ENCODE data around the gene SLIT3.

Gene SLIT3

DNA sequence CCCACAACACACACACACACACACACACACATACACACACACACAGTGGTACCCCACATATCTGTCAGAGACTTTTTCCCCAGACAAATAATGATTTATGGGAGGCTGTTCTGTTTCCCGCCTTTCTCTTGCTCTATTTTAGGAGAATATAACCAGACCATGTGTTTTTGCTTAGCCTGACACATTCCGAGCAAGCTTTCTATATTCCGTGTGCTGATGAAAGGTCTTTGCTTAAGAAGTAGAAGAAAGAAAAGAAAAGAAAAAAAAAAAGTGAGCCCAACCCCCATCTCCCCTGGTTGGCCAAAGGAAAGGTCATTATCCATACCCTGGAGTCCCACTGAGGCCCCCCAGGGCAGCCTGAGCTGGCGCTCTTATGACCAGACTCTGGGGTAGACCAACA lies 338.6 kb downstream of the SLIT3 start:
- ChIA-PET POLR2A (no interaction called here), CTCF (interaction anchor here (0.6 to 1.4 kb wide), 3 partner anchors 15 to 617 kb away, joined by 3 read pairs; no protein-coding TSS in a partner anchor)
- Histone ChIP-seq H3K4me3 (ENCODE audit: low read depth, low read length) (no peak overlapping the region), H3K9me3 (ENCODE audit: control insufficient read depth, insufficient read depth, low read depth, low read length) (no peaks in the 10 kb centered on the region), H3K36me3 (ENCODE audit: control insufficient read depth in 2 of 2, insufficient read depth in 1 of 2, low read length in 2 of 2) (no peaks in the 10 kb centered on the region), H3K4me1 (ENCODE audit: control insufficient read depth, insufficient read depth, low read length) (peaks cover 7% of the 10 kb centered on the region), H3K27ac (ENCODE audit: extremely low read depth, low read depth, low read length) (no peak overlapping the region)
- TF ChIP-seq ZNF24 (tag by site-specific recombination; IDR thresholded peaks at IDR 0.05) (no peak), ZXDB (tag by site-specific recombination; IDR thresholded peaks at IDR 0.05) (no peak), ZEB2 (tag by site-specific recombination; IDR thresholded peaks at IDR 0.05) (no peak), ZNF157 (tag by site-specific recombination; IDR thresholded peaks at IDR 0.05) (no peak), ZNF548 (tag by site-specific recombination; IDR thresholded peaks at IDR 0.05) (no peak), ZBTB8A (tag by site-specific recombination; IDR thresholded peaks at IDR 0.05) (no peak), ZNF501 (tag by site-specific recombination; IDR thresholded peaks at IDR 0.05) (no peak), ZBTB1 (tag by site-specific recombination; IDR thresholded peaks at IDR 0.05) (no peak), ZNF354C (tag by site-specific recombination; IDR thresholded peaks at IDR 0.05; ENCODE audit: borderline replicate concordance, low read depth) (no peak), MZF1 (tag by site-specific recombination; IDR thresholded peaks at IDR 0.05; ENCODE audit: borderline replicate concordance) (no peak)
- TF ChIP-seq, protein P1, sequence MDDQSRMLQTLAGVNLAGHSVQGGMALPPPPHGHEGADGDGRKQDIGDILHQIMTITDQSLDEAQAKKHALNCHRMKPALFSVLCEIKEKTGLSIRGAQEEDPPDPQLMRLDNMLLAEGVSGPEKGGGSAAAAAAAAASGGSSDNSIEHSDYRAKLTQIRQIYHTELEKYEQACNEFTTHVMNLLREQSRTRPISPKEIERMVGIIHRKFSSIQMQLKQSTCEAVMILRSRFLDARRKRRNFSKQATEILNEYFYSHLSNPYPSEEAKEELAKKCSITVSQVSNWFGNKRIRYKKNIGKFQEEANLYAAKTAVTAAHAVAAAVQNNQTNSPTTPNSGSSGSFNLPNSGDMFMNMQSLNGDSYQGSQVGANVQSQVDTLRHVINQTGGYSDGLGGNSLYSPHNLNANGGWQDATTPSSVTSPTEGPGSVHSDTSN (CRISPR knock-in tag; IDR thresholded peaks at IDR 0.05), result no peak
- TF ChIP-seq, protein P2, sequence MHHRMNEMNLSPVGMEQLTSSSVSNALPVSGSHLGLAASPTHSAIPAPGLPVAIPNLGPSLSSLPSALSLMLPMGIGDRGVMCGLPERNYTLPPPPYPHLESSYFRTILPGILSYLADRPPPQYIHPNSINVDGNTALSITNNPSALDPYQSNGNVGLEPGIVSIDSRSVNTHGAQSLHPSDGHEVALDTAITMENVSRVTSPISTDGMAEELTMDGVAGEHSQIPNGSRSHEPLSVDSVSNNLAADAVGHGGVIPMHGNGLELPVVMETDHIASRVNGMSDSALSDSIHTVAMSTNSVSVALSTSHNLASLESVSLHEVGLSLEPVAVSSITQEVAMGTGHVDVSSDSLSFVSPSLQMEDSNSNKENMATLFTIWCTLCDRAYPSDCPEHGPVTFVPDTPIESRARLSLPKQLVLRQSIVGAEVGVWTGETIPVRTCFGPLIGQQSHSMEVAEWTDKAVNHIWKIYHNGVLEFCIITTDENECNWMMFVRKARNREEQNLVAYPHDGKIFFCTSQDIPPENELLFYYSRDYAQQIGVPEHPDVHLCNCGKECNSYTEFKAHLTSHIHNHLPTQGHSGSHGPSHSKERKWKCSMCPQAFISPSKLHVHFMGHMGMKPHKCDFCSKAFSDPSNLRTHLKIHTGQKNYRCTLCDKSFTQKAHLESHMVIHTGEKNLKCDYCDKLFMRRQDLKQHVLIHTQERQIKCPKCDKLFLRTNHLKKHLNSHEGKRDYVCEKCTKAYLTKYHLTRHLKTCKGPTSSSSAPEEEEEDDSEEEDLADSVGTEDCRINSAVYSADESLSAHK (tag by site-specific recombination; IDR thresholded peaks at IDR 0.05), result no peak
- TF ChIP-seq, protein P3, sequence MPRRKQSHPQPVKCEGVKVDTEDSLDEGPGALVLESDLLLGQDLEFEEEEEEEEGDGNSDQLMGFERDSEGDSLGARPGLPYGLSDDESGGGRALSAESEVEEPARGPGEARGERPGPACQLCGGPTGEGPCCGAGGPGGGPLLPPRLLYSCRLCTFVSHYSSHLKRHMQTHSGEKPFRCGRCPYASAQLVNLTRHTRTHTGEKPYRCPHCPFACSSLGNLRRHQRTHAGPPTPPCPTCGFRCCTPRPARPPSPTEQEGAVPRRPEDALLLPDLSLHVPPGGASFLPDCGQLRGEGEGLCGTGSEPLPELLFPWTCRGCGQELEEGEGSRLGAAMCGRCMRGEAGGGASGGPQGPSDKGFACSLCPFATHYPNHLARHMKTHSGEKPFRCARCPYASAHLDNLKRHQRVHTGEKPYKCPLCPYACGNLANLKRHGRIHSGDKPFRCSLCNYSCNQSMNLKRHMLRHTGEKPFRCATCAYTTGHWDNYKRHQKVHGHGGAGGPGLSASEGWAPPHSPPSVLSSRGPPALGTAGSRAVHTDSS (tag by site-specific recombination; IDR thresholded peaks at IDR 0.05), result no peak

DNA sequence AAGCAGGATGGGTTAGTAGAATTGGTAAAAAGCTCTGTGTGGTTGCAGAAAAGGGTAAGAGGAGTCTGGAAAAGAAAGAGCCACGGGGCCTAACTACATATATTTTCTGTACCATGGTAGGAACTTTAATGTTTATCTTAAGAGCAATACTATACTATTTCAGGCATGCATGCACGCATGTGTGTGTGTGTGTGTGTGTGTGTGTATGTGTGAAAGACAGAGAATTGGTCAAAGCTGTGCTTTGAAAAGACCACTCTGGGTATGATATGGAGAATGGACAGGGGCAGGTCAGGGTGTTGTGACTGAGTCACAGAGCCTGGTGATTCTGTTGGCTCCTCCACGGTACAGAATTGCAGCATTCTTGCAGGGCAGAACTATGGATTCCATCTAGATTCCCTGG lies 339.3 kb downstream of the SLIT3 start:
- Histone ChIP-seq H3K36me3 (ENCODE audit: control insufficient read depth in 2 of 2, insufficient read depth in 1 of 2, low read length in 2 of 2) (no peaks in the 10 kb centered on the region), H3K4me1 (ENCODE audit: control insufficient read depth, insufficient read depth, low read length) (peaks cover 7% of the 10 kb centered on the region), H3K27ac (ENCODE audit: extremely low read depth, low read depth, low read length) (no peak overlapping the region), H3K4me3 (ENCODE audit: low read depth, low read length) (no peak overlapping the region), H3K9me3 (ENCODE audit: control insufficient read depth, insufficient read depth, low read depth, low read length) (no peaks in the 10 kb centered on the region)
- POLR2A ChIA-PET, result no interaction called here
- 0 out of 2 replicates have a peak, but pooled peaks have one; percentile 40 for TF ChIP-seq ZNF623 (tag by site-specific recombination; IDR thresholded peaks at IDR 0.05)
- no peak for TF ChIP-seq ZNF248 (tag by site-specific recombination; IDR thresholded peaks at IDR 0.05)
- CTCF ChIA-PET, result interaction anchor here (0.6 to 1.4 kb wide), 3 partner anchors 15 to 617 kb away, joined by 3 read pairs; no protein-coding TSS in a partner anchor

DNA sequence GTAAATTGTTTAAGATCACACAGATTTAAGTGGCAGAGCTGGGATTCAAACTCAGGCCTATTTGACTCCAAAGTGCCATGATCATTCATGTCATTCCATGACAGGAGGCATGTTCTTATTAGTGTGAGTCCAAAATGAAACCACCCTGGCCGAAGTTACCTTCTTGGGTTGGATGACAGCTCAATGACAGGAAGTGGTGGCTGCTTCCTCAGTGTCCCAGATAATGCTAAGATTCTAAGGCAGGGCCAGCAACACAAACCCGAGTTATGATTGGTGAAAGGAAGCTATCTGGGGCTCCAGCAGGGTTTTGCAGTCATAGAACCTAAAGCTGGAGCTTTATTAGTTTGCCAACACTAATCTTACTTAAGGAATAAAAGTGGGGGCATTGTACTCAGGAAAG lies 340.4 kb downstream of the SLIT3 start:
- CTCF ChIA-PET, result no interaction called here
- Histone ChIP-seq H3K36me3 (ENCODE audit: control insufficient read depth in 2 of 2, insufficient read depth in 1 of 2, low read length in 2 of 2) (no peaks in the 10 kb centered on the region), H3K4me1 (ENCODE audit: control insufficient read depth, insufficient read depth, low read length) (peaks cover 7% of the 10 kb centered on the region), H3K27ac (ENCODE audit: extremely low read depth, low read depth, low read length) (no peak overlapping the region), H3K4me3 (ENCODE audit: low read depth, low read length) (no peak overlapping the region), H3K9me3 (ENCODE audit: control insufficient read depth, insufficient read depth, low read depth, low read length) (no peaks in the 10 kb centered on the region)
- POLR2A ChIA-PET, result no interaction called here
- TF ChIP-seq, protein P4, sequence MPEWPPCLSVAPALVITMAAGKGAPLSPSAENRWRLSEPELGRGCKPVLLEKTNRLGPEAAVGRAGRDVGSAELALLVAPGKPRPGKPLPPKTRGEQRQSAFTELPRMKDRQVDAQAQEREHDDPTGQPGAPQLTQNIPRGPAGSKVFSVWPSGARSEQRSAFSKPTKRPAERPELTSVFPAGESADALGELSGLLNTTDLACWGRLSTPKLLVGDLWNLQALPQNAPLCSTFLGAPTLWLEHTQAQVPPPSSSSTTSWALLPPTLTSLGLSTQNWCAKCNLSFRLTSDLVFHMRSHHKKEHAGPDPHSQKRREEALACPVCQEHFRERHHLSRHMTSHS (tag by site-specific recombination; IDR thresholded peaks at IDR 0.05), result no peak
- no peak for TF ChIP-seq ZNF155 (tag by site-specific recombination; IDR thresholded peaks at IDR 0.05)
- TF ChIP-seq, protein P5, sequence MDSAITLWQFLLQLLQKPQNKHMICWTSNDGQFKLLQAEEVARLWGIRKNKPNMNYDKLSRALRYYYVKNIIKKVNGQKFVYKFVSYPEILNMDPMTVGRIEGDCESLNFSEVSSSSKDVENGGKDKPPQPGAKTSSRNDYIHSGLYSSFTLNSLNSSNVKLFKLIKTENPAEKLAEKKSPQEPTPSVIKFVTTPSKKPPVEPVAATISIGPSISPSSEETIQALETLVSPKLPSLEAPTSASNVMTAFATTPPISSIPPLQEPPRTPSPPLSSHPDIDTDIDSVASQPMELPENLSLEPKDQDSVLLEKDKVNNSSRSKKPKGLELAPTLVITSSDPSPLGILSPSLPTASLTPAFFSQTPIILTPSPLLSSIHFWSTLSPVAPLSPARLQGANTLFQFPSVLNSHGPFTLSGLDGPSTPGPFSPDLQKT (IDR thresholded peaks at IDR 0.05; ENCODE audit: borderline replicate concordance, low read depth, low read length), result no peak
- TF ChIP-seq ZBTB20 (tag by site-specific recombination; IDR thresholded peaks at IDR 0.05), result no peak
- no peak for TF ChIP-seq ZNF777 (tag by site-specific recombination; IDR thresholded peaks at IDR 0.05; ENCODE audit: borderline replicate concordance)
- TF ChIP-seq ZNF24 (tag by site-specific recombination; IDR thresholded peaks at IDR 0.05), result no peak
- TF ChIP-seq ZNF629 (tag by site-specific recombination; IDR thresholded peaks at IDR 0.05), result no peak
- no peak for TF ChIP-seq ZNF274 (IDR thresholded peaks at IDR 0.05; ENCODE audit: low read length)
- TF ChIP-seq ZNF274 (tag by site-specific recombination; IDR thresholded peaks at IDR 0.05; ENCODE audit: borderline replicate concordance), result no peak
- TF ChIP-seq ZNF626 (tag by site-specific recombination; IDR thresholded peaks at IDR 0.05), result no peak
- no peak for TF ChIP-seq ZNF600 (tag by site-specific recombination; IDR thresholded peaks at IDR 0.05)
